K562 (cell line): Measurements from ENCODE around the gene ATP1A2.

Experiments
- ADNP ChIP-seq: fragments of 200-800 bp; sonication (Bioruptor generic); IDR thresholded peaks from 2 replicates; pipeline ENCODE4 v1.6.1; 2016; ENCODE audit warnings: missing genetic modification characterization, missing compliant biosample characterization
- BACH1 ChIP-seq: fragments of 200-800 bp; sonication (Bioruptor generic); IDR thresholded peaks from 2 replicates; pipeline ENCODE4 v1.6.1; 2016; ENCODE audit warnings: missing genetic modification characterization, missing compliant biosample characterization
- CREM ChIP-seq: IDR thresholded peaks from 2 replicates; pipeline ENCODE4 v1.6.1; 2014; ENCODE audit warnings: antibody characterized with exemption, low read depth
- ELF1 ChIP-seq: fragments of 200-800 bp; sonication (Bioruptor generic); IDR thresholded peaks from 2 replicates; pipeline ENCODE4 v1.6.1; 2016; ENCODE audit warnings: missing genetic modification characterization, missing compliant biosample characterization
- HNRNPK ChIP-seq: fragments of 200-400 bp; formaldehyde crosslinking; IDR thresholded peaks from one replicate; pipeline ENCODE4 v1.6.1; 2018; ENCODE audit warnings: mild to moderate bottlenecking, low read depth, low read length; ENCODE audit not compliant: poor library complexity, severe bottlenecking
- MEF2D ChIP-seq: conservative IDR thresholded peaks from 2 replicates; pipeline ENCODE4 v1.6.1; 2016; ENCODE audit warnings: low read depth, missing genetic modification characterization, missing compliant biosample characterization
- MXI1 ChIP-seq: IDR thresholded peaks from 2 replicates; pipeline ENCODE4 v1.6.1; 2011; ENCODE audit warnings: low read depth, mild to moderate bottlenecking, improper control_type of control experiment, low read length
- POLR2AphosphoS5 ChIP-seq: IDR thresholded peaks from 2 replicates; pipeline ENCODE4 v1.6.1; 2011; ENCODE audit warnings: mild to moderate bottlenecking, low read depth, low read length, moderate library complexity; ENCODE audit not compliant: control insufficient read depth, insufficient read depth
- SIN3B ChIP-seq: fragments of 450-650 bp; IDR thresholded peaks from 2 replicates; pipeline ENCODE4 v1.6.1; 2017; ENCODE audit warnings: low read depth, mild to moderate bottlenecking, moderate library complexity
- SMARCB1 ChIP-seq: IDR thresholded peaks from 2 replicates; pipeline ENCODE4 v1.6.1; 2011; ENCODE audit warnings: improper control_type of control experiment, low read depth; ENCODE audit not compliant: insufficient read length
- SREBF2 ChIP-seq: sonication (generic); formaldehyde crosslinking; IDR thresholded peaks from 2 replicates; pipeline ENCODE4 v1.4.0; 2020; ENCODE audit warnings: mild to moderate bottlenecking, missing genetic modification reagents
- TF ChIP-seq, protein P1 (sequence below), 2 experiments: fragments of 450-650 bp; IDR thresholded peaks; 2 replicates each; pipeline ENCODE4 v1.6.1; 2016

DNA sequence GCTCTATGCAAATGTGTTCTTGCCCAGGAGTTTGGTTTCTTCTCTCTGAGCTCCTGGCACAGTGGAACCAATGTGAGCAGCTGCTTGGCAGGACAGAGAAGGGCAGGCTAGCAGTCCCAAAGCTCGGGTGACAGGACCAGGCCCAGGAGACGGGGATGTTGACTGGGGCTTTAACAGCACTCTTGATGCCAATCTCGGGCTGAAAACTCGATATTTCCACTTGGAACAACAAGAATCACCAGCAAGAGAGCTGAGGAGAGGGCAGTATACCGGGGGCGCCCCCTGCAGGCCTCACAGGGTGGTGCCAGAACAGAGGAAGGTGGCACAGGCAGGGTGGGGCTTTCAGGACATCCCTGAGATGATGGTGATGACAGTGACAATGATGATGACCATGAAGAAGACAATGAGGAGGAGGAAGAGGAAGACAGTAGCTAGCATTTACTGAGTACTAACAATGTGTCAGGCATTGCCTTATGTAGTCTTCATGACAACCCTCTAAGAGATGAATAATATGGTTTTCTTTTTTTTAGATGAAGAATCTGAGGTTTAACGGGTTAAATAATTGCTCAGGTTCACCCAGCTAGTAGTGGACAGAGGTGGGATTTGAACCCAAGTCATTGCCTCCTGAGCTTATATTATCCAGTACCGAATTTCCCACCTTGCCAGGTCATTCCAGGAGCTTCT, 36.9 kb upstream of the ATP1A2 start:
- TF ChIP-seq ADNP (tag): no peak
- no peak for TF ChIP-seq ELF1 (tag)
- TF ChIP-seq, protein P1, sequence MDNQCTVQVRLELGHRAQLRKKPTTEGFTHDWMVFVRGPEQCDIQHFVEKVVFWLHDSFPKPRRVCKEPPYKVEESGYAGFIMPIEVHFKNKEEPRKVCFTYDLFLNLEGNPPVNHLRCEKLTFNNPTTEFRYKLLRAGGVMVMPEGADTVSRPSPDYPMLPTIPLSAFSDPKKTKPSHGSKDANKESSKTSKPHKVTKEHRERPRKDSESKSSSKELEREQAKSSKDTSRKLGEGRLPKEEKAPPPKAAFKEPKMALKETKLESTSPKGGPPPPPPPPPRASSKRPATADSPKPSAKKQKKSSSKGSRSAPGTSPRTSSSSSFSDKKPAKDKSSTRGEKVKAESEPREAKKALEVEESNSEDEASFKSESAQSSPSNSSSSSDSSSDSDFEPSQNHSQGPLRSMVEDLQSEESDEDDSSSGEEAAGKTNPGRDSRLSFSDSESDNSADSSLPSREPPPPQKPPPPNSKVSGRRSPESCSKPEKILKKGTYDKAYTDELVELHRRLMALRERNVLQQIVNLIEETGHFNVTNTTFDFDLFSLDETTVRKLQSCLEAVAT (IDR thresholded peaks at IDR 0.05): no peak
- no peak for TF ChIP-seq HNRNPK
- TF ChIP-seq CREM: no peak
- no peak for TF ChIP-seq SMARCB1
- TF ChIP-seq MXI1: no peak
- no peak for TF ChIP-seq SIN3B
- TF ChIP-seq SREBF2 (CRISPR knock-in tag): no peak
- no peak for TF ChIP-seq BACH1 (tag)
- no peak for TF ChIP-seq MEF2D (tag)
- TF ChIP-seq POLR2AphosphoS5: no peak
